Inflammatory macrophage treated with lipopolysaccharide for 1 hour (primary cell): ENCODE measurements around the gene ANKRD33B.
"Not testable (repeated sequence)": the region's sequence is repeated elsewhere in the genome, so short reads cannot be mapped to it uniquely, and the experiment has no call there.

Source experiments
- DNase-seq, 2 donors: peaks; one replicate each; pipeline ENCODE4 v3.0.0-alpha.2; 2020 to 2022

ANKRD33B gene

GRCh38 chr5:10563945-10564837 is at the start of gene ANKRD33B:
Gene ANKRD33B, plus strand, starts transcription at chr5:10564070. Its CDS starts 398 bp downstream, at chr5:10564468.
- DNase-seq, result peak; percentile 71 to 81

- not testable (repeated sequence) for DNase-seq
Observed at GRCh38 chr5:10514572-10514971, 49.3 kb upstream of the ANKRD33B start.

- no peak for DNase-seq
Observed at GRCh38 chr5:10515492-10515891, 48.4 kb upstream of the ANKRD33B start.

GRCh38 chr5:10518347-10518746 is 45.5 kb upstream of the ANKRD33B start:
- DNase-seq, result no peak

GRCh38 chr5:10519729-10520128 is 44.1 kb upstream of the ANKRD33B start:
- no peak for DNase-seq

- DNase-seq, result no peak
Observed at GRCh38 chr5:10520706-10521105, 43.2 kb upstream of the ANKRD33B start.

GRCh38 chr5:10521466-10522223 is 42.2 kb upstream of the ANKRD33B start:
- peak in 1 of 2 donors; percentile 45 for DNase-seq

GRCh38 chr5:10522224-10522611 is 41.7 kb upstream of the ANKRD33B start:
- DNase-seq, result no peak

- no peak for DNase-seq
Observed at GRCh38 chr5:10524376-10525123, 39.3 kb upstream of the ANKRD33B start.

- no peak for DNase-seq
Observed at GRCh38 chr5:10525124-10525495, 38.8 kb upstream of the ANKRD33B start.

GRCh38 chr5:10527281-10527950 is 36.5 kb upstream of the ANKRD33B start:
- DNase-seq, result no peak

- no peak for DNase-seq
Observed at GRCh38 chr5:10528056-10528816, 35.6 kb upstream of the ANKRD33B start.

GRCh38 chr5:10528827-10529226 is 35.0 kb upstream of the ANKRD33B start:
- DNase-seq, result no peak

GRCh38 chr5:10530601-10531320 is 33.1 kb upstream of the ANKRD33B start:
- DNase-seq, result no peak

GRCh38 chr5:10532421-10532820 is 31.4 kb upstream of the ANKRD33B start:
- no peak for DNase-seq

- DNase-seq, result no peak
Observed at GRCh38 chr5:10533226-10533625, 30.6 kb upstream of the ANKRD33B start.

GRCh38 chr5:10534561-10535530 is 29.0 kb upstream of the ANKRD33B start:
- DNase-seq, result no peak

- no peak for DNase-seq
Observed at GRCh38 chr5:10536511-10536910, 27.4 kb upstream of the ANKRD33B start.

GRCh38 chr5:10536931-10537579 is 26.8 kb upstream of the ANKRD33B start:
- peak; percentile 27 to 36 for DNase-seq
